Trophoblast cell (in vitro differentiated cells and primary cell): Measurements from ENCODE around the gene SLC16A10.

Experiments
- DNase-seq, 2 donors: peaks; one replicate each; pipeline ENCODE4 v3.0.0-alpha.2; 2016
- H2AFZ ChIP-seq: 2 replicates; pipeline ENCODE4 v1.6.1; 2013; ENCODE audit warnings: low read length, moderate library complexity, mild to moderate bottlenecking; ENCODE audit not compliant: insufficient read depth, poor library complexity
- H2AK5ac ChIP-seq: 2 replicates; pipeline ENCODE4 v1.6.1; 2013; ENCODE audit warnings: mild to moderate bottlenecking, low read length
- H2BK120ac ChIP-seq: 2 replicates; pipeline ENCODE4 v1.6.1; 2013; ENCODE audit warnings: low read length, mild to moderate bottlenecking, moderate library complexity; ENCODE audit not compliant: insufficient read depth, poor library complexity
- H2BK12ac ChIP-seq: 2 replicates; pipeline ENCODE4 v1.6.1; 2013; ENCODE audit warnings: mild to moderate bottlenecking, low read length, moderate library complexity
- H2BK5ac ChIP-seq: 2 replicates; pipeline ENCODE4 v1.6.1; 2013; ENCODE audit warnings: low read length, low read depth, moderate library complexity, mild to moderate bottlenecking; ENCODE audit not compliant: poor library complexity
- H3K14ac ChIP-seq: 2 replicates; pipeline ENCODE4 v1.6.1; 2013; ENCODE audit warnings: mild to moderate bottlenecking, low read length
- H3K18ac ChIP-seq: 2 replicates; pipeline ENCODE4 v1.6.1; 2013; ENCODE audit warnings: mild to moderate bottlenecking, low read length
- H3K23ac ChIP-seq: 2 replicates; pipeline ENCODE4 v1.6.1; 2013; ENCODE audit warnings: low read length
- H3K27ac ChIP-seq: 2 replicates; pipeline ENCODE4 v1.5.1; 2013; ENCODE audit warnings: low read depth, mild to moderate bottlenecking, inconsistent platforms, low read length, moderate library complexity
- H3K27me3 ChIP-seq: 2 replicates; pipeline ENCODE4 v1.6.1; 2013; ENCODE audit warnings: inconsistent platforms, mild to moderate bottlenecking, low read length, moderate library complexity; ENCODE audit not compliant: insufficient read depth
- H3K36me3 ChIP-seq, 2 experiments: 1 replicate in 1 of 2; 2 replicates in 1 of 2; pipeline ENCODE4 v1.6.1; 2013; ENCODE audit warnings: low read length in 2 of 2, mild to moderate bottlenecking in 2 of 2, moderate library complexity in 1 of 2; ENCODE audit not compliant: insufficient read depth in 2 of 2, control insufficient read depth in 1 of 2
- H3K4ac ChIP-seq: 2 replicates; pipeline ENCODE4 v1.6.1; 2013; ENCODE audit warnings: low read depth, mild to moderate bottlenecking, low read length, moderate library complexity
- H3K4me1 ChIP-seq, 2 experiments: 1 replicate in 1 of 2; 2 replicates in 1 of 2; pipeline ENCODE4 v1.6.1; 2013; ENCODE audit warnings: low read length in 2 of 2, mild to moderate bottlenecking in 2 of 2, moderate library complexity in 1 of 2; ENCODE audit not compliant: insufficient read depth in 2 of 2, control insufficient read depth in 1 of 2
- H3K4me2 ChIP-seq: 2 replicates; pipeline ENCODE4 v1.6.1; 2013; ENCODE audit warnings: inconsistent platforms, mild to moderate bottlenecking, low read length, moderate library complexity
- H3K4me3 ChIP-seq: 2 replicates; pipeline ENCODE4 v1.5.1; 2013; ENCODE audit warnings: mild to moderate bottlenecking, low read depth, low read length, inconsistent platforms
- H3K79me1 ChIP-seq: one replicate; pipeline ENCODE4 v1.6.1; 2013; ENCODE audit warnings: low read length
- H3K79me2 ChIP-seq: 2 replicates; pipeline ENCODE4 v1.6.1; 2013; ENCODE audit warnings: low read length, mild to moderate bottlenecking; ENCODE audit not compliant: control insufficient read depth, insufficient read depth, poor library complexity
- H3K9ac ChIP-seq: 2 replicates; pipeline ENCODE4 v1.6.1; 2013; ENCODE audit warnings: mild to moderate bottlenecking, low read length
- H3K9me3 ChIP-seq: 2 replicates; pipeline ENCODE4 v1.6.1; 2013; ENCODE audit warnings: low read depth, mild to moderate bottlenecking, control low read depth, inconsistent platforms, low read length; ENCODE audit not compliant: insufficient read depth
- H4K12ac ChIP-seq: 2 replicates; pipeline ENCODE4 v1.6.1; 2013; ENCODE audit warnings: low read depth, mild to moderate bottlenecking, low read length, moderate library complexity
- H4K8ac ChIP-seq: 2 replicates; pipeline ENCODE4 v1.6.1; 2013; ENCODE audit warnings: low read depth, mild to moderate bottlenecking, low read length, moderate library complexity
- H4K91ac ChIP-seq: one replicate; pipeline ENCODE4 v1.6.1; 2013; ENCODE audit warnings: low read depth, mild to moderate bottlenecking, low read length, moderate library complexity
- WGBS: extraction: QIAGEN DNeasy Blood & Tissue Kit; methylation state at CpG from one replicate; pipeline ENCODE4 v1.1.7; 2013; ENCODE audit warnings: missing lambda C conversion rate; ENCODE audit not compliant: insufficient read length, insufficient coverage; ENCODE audit errors: extremely low coverage; 5-methylcytosine and 5-hydroxymethylcytosine counted together

The SLC16A10 gene

DNA sequence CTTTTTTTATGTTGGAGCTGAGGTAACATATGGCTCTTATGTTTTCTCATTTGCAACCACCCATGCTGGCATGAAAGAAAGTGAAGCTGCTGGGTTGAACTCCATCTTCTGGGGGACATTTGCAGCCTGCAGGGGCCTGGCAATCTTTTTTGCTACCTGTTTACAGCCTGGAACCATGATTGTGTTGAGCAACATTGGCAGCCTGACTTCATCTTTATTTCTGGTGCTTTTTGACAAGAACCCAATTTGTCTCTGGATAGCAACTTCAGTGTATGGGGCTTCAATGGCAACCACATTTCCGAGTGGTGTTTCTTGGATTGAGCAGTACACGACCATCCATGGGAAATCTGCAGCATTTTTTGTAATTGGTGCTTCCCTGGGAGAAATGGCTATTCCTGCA, 179.0 kb downstream of the SLC16A10 start:
- Histone ChIP-seq H3K9me3 (no peaks in the 10 kb centered on the region), H3K27me3 (no peaks in the 10 kb centered on the region), H2BK5ac (peak overlapping the region; percentile 21), H3K23ac (no peak overlapping the region), H3K79me2 (peaks cover 6% of the 10 kb centered on the region), H3K4me3 (no peak overlapping the region), H4K12ac (no peak overlapping the region), H3K9ac (no peak overlapping the region), H3K18ac (no peak overlapping the region), H4K8ac (no peak overlapping the region), H3K4me2 (no peak overlapping the region), H3K4ac (peak overlapping the region; percentile 67), H3K27ac (peak overlapping the region; percentile 70), H3K14ac (no peak overlapping the region), H3K36me3 (peaks cover 7 to 9% of the 10 kb centered on the region in 2 experiments), H2BK120ac (no peak overlapping the region), H3K79me1 (peaks cover 3% of the 10 kb centered on the region), H2AFZ (no peak overlapping the region), H2BK12ac (no peak overlapping the region), H4K91ac (no peak overlapping the region), H3K4me1 (peaks cover 0 to 7% of the 10 kb centered on the region in 2 experiments), H2AK5ac (no peak overlapping the region)
- WGBS: no CpG with 5 or more reads among the region's 2 CpGs
- DNase-seq: no peak

DNA sequence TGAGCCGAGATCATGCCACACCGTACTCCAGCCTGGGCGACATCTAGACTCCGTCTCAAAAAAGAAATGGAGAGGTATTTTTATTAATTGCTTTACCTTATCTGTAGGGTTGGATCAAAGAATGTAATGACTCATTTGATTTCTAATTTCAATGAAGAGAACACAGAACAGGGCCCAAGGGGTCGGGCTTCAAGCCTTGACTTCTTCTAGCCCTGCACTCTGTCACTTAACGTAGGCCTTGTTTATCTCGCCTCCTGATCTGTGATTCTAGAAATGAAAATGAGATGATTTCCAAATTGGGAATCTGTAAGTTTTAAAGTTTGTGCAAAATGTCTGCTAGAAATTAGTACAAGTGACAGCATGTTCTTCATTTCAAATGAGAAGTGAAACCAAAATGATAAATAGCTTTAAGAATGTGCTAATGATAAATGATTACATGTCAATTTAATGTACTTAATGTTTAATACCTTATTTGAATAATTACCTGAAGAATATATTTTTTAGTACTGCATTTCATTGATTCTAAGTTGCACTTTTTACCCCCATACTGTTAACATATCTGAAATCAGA, 180.5 kb downstream of the SLC16A10 start:
- no peak overlapping the region for H2AK5ac ChIP-seq
- H3K79me2 ChIP-seq: peaks cover 4% of the 10 kb centered on the region
- H3K4me3 ChIP-seq: no peak overlapping the region
- no peak overlapping the region for H4K91ac ChIP-seq
- WGBS: no CpG with 5 or more reads among the region's 7 CpGs
- H3K9ac ChIP-seq: no peak overlapping the region
- no peak overlapping the region for H3K14ac ChIP-seq
- H3K27me3 ChIP-seq: no peaks in the 10 kb centered on the region
- DNase-seq: no peak
- H2BK5ac ChIP-seq: no peak overlapping the region
- H2AFZ ChIP-seq: no peak overlapping the region
- H3K79me1 ChIP-seq: peaks cover 3% of the 10 kb centered on the region
- peaks cover 7% of the 10 kb centered on the region in 2 experiments for H3K36me3 ChIP-seq
- H3K4me1 ChIP-seq: peaks cover 0 to 7% of the 10 kb centered on the region in 2 experiments
- no peak overlapping the region for H3K18ac ChIP-seq
- H2BK12ac ChIP-seq: no peak overlapping the region
- H3K23ac ChIP-seq: no peak overlapping the region
- no peaks in the 10 kb centered on the region for H3K9me3 ChIP-seq
- H4K8ac ChIP-seq: no peak overlapping the region
- no peak overlapping the region for H3K4ac ChIP-seq
- no peak overlapping the region for H3K27ac ChIP-seq
- H3K4me2 ChIP-seq: no peak overlapping the region
- H2BK120ac ChIP-seq: no peak overlapping the region
- no peak overlapping the region for H4K12ac ChIP-seq

DNA sequence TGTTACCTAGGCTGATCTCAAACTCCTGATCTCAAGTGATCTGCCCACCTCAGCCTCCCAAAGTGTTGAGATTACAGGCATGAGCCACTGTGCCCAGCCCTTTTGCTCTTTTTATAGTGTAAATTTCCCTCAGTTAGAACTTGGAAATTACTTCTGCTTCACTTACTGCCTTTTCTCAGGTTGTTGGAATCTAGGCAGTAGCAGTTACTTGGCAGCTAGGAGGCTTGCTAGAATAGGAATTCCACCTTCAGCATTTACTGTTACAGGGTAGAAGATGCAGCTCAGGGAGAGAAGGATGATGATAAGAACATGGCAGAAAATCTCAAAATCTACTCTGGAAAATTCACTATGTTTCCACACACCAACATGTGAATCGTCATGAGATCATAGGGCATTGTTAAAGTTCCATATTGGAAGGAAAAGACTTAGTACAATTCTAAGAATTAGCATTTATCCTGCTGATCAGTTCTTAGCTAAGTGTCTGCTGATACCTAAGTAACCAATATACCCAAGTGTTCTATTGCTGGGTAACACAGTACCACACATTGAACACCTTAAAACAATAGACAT, 182.2 kb downstream of the SLC16A10 start:
- H3K36me3 ChIP-seq: peaks cover 7% of the 10 kb centered on the region in 2 experiments
- no peak overlapping the region for H3K18ac ChIP-seq
- H2BK120ac ChIP-seq: no peak overlapping the region
- peaks cover 3% of the 10 kb centered on the region for H3K79me1 ChIP-seq
- H2AK5ac ChIP-seq: no peak overlapping the region
- no peak overlapping the region for H3K14ac ChIP-seq
- H2AFZ ChIP-seq: no peak overlapping the region
- H4K8ac ChIP-seq: no peak overlapping the region
- H4K91ac ChIP-seq: no peak overlapping the region
- no peaks in the 10 kb centered on the region for H3K9me3 ChIP-seq
- H3K4ac ChIP-seq: no peak overlapping the region
- H3K9ac ChIP-seq: no peak overlapping the region
- H4K12ac ChIP-seq: no peak overlapping the region
- no peak overlapping the region for H2BK5ac ChIP-seq
- H3K4me3 ChIP-seq: no peak overlapping the region
- no peak overlapping the region for H2BK12ac ChIP-seq
- no peak overlapping the region for H3K4me2 ChIP-seq
- peak in 1 of 2 donors; percentile 39 for DNase-seq
- no peaks in the 10 kb centered on the region for H3K27me3 ChIP-seq
- H3K27ac ChIP-seq: no peak overlapping the region
- peaks cover 3% of the 10 kb centered on the region for H3K79me2 ChIP-seq
- WGBS: no CpG with 5 or more reads among the region's 1 CpG
- no peak overlapping the region for H3K23ac ChIP-seq
- H3K4me1 ChIP-seq: peaks cover 0 to 3% of the 10 kb centered on the region in 2 experiments

DNA sequence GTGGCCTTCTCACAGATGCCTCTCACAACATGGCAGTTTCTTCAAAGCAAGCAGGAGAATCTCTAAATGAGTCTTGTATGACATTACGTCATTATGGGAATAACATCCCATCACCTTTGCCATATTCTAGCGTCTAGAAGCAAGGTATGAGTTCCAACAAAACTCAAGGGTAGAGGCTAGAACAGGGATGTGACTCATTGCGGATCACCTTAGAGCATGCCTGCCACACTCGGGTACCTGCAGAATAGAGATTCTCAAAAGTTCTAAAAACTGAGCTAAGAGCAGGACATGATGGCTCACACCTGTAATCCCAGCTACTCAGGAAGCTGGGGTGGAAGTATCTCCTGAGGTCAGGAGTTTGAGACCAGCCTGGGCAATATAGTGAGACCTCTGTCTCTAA, 182.8 kb downstream of the SLC16A10 start:
- H4K8ac ChIP-seq: no peak overlapping the region
- no peak overlapping the region for H4K91ac ChIP-seq
- peaks cover 3% of the 10 kb centered on the region for H3K79me1 ChIP-seq
- H2AFZ ChIP-seq: no peak overlapping the region
- no peak overlapping the region for H3K4me3 ChIP-seq
- no peak overlapping the region for H4K12ac ChIP-seq
- no peak overlapping the region for H3K14ac ChIP-seq
- no peak overlapping the region for H3K18ac ChIP-seq
- H3K79me2 ChIP-seq: peaks cover 3% of the 10 kb centered on the region
- H2BK5ac ChIP-seq: no peak overlapping the region
- peak; percentile 67 to 72 for DNase-seq
- H3K4me2 ChIP-seq: no peak overlapping the region
- H3K36me3 ChIP-seq: peaks cover 4 to 9% of the 10 kb centered on the region in 2 experiments
- peak overlapping the region; percentile 2 for H3K4ac ChIP-seq
- H3K27me3 ChIP-seq: no peaks in the 10 kb centered on the region
- WGBS: no CpG with 5 or more reads among the region's 4 CpGs
- no peak overlapping the region for H2BK12ac ChIP-seq
- no peaks in the 10 kb centered on the region for H3K9me3 ChIP-seq
- no peak overlapping the region for H3K9ac ChIP-seq
- no peak overlapping the region for H3K23ac ChIP-seq
- H3K27ac ChIP-seq: no peak overlapping the region
- peaks cover 0 to 3% of the 10 kb centered on the region in 2 experiments for H3K4me1 ChIP-seq
- H2BK120ac ChIP-seq: no peak overlapping the region
- no peak overlapping the region for H2AK5ac ChIP-seq
